ENCODE measurements around the gene CTNNA3. TPM values are rescaled to one million over a fixed set of nuclear protein-coding genes. Genes with fewer than 3 reads are reported as not detected.

The CTNNA3 gene
- total and polyA plus RNA-seq, 2 of the 4 experiments (the other 2 are of a cell fraction), result 0.19 to 0.90 TPM

GRCh38 chr10:65892284-65892683 is 1803.7 kb downstream of the CTNNA3 start:
- H3K4me1 ChIP-seq (ENCODE audit: control insufficient read depth, insufficient read depth, low read length), result no peaks in the 10 kb centered on the region
- H2AFZ ChIP-seq (replicated peaks; ENCODE audit: low read length, poor library complexity), result no peak overlapping the region
- TF ChIP-seq RAD21 (IDR thresholded peaks at IDR 0.05; ENCODE audit: low read length), result no peak
- TF ChIP-seq MAZ (IDR thresholded peaks at IDR 0.05; ENCODE audit: borderline replicate concordance, low read depth, low read length), result no peak
- TF ChIP-seq, protein P1, sequence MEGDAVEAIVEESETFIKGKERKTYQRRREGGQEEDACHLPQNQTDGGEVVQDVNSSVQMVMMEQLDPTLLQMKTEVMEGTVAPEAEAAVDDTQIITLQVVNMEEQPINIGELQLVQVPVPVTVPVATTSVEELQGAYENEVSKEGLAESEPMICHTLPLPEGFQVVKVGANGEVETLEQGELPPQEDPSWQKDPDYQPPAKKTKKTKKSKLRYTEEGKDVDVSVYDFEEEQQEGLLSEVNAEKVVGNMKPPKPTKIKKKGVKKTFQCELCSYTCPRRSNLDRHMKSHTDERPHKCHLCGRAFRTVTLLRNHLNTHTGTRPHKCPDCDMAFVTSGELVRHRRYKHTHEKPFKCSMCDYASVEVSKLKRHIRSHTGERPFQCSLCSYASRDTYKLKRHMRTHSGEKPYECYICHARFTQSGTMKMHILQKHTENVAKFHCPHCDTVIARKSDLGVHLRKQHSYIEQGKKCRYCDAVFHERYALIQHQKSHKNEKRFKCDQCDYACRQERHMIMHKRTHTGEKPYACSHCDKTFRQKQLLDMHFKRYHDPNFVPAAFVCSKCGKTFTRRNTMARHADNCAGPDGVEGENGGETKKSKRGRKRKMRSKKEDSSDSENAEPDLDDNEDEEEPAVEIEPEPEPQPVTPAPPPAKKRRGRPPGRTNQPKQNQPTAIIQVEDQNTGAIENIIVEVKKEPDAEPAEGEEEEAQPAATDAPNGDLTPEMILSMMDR (conservative IDR thresholded peaks at IDR 0.05; ENCODE audit: low read depth, low read length), result no peak
- no peak for TF ChIP-seq CHD1 (IDR thresholded peaks at IDR 0.05; ENCODE audit: low read depth, low read length)
- TF ChIP-seq MXI1 (IDR thresholded peaks at IDR 0.05; ENCODE audit: borderline replicate concordance, low read depth, low read length), result no peak
- TF ChIP-seq SMC3 (IDR thresholded peaks at IDR 0.05; ENCODE audit: low read depth, low read length), result no peak
- no peak for TF ChIP-seq FOS (IDR thresholded peaks at IDR 0.05; ENCODE audit: low read depth, low read length)
- no peak for TF ChIP-seq USF2 (IDR thresholded peaks at IDR 0.05; ENCODE audit: low read depth, low read length)
- no peak for TF ChIP-seq ELK1 (IDR thresholded peaks at IDR 0.05; ENCODE audit: borderline replicate concordance, low read depth, low read length)
- TF ChIP-seq BHLHE40 (IDR thresholded peaks at IDR 0.05; ENCODE audit: low read depth, low read length), result no peak
- no peak for TF ChIP-seq POLR2A (IDR thresholded peaks at IDR 0.05; ENCODE audit: low read depth, low read length)
- no peak for TF ChIP-seq RFX5 (IDR thresholded peaks at IDR 0.05; ENCODE audit: low read depth, low read length)
- no peak for TF ChIP-seq NFE2L2 (IDR thresholded peaks at IDR 0.05; ENCODE audit: low read depth, low read length)
- no peak overlapping the region for H2BK15ac ChIP-seq (ENCODE audit: low read depth, low read length)
- dilution Hi-C loops (cut with HindIII; ENCODE audit: low sequenced_read_pairs, unreplicated experiment), result no loop called here
- H3K27me3 ChIP-seq (ENCODE audit: control insufficient read depth, insufficient read depth, low read length), result no peaks in the 10 kb centered on the region
- H3K27ac ChIP-seq (ENCODE audit: insufficient read depth, low read length), result no peak overlapping the region
- H3K79me1 ChIP-seq (ENCODE audit: low read depth in 1 of 2, low read length in 2 of 2), result no peaks in the 10 kb centered on the region
- DNase-seq (no peak), ATAC-seq (ENCODE audit: low read depth) (no peak)
- WGBS, 2 experiments (ENCODE audit: extremely low coverage in 2 of 2, insufficient read length in 1 of 2), result no CpG with 5 or more reads among the region's 3 CpGs
- no peak overlapping the region for H3K56ac ChIP-seq (ENCODE audit: extremely low read depth, insufficient read depth, low read length)
- no peak overlapping the region for H2AK9ac ChIP-seq (replicated peaks; ENCODE audit: low read depth, low read length, poor library complexity)
- no peak overlapping the region for H2BK20ac ChIP-seq (ENCODE audit: low read depth, low read length)
- peaks cover 6% of the 10 kb centered on the region for H3K9me3 ChIP-seq (ENCODE audit: control insufficient read depth, insufficient read depth, low read length)
- no peak overlapping the region for H3K18ac ChIP-seq (ENCODE audit: low read depth, low read length)
- ChIA-PET POLR2A (ENCODE audit: unreplicated experiment) (no interaction called here), CTCF (no interaction called here)
- H2AK5ac ChIP-seq (ENCODE audit: low read depth, low read length), result no peak overlapping the region
- no peak overlapping the region for H3K9ac ChIP-seq (ENCODE audit: low read depth, low read length)
- no peaks in the 10 kb centered on the region for H3K9me1 ChIP-seq (ENCODE audit: insufficient read depth, low read length)
- no peak overlapping the region for H3K4me3 ChIP-seq (ENCODE audit: insufficient read depth, low read depth, low read length)
- intact Hi-C loops (cut with micrococcal nuclease), result no loop called here
- H4K20me1 ChIP-seq (ENCODE audit: insufficient read depth, low read length), result no peaks in the 10 kb centered on the region
- no peak overlapping the region for H3K4me2 ChIP-seq (ENCODE audit: low read depth, low read length)
- no peak overlapping the region for H3K4ac ChIP-seq (ENCODE audit: low read depth, low read length)
- H3K36me3 ChIP-seq (ENCODE audit: control insufficient read depth, insufficient read depth, low read length), result no peaks in the 10 kb centered on the region
- in situ Hi-C loops (cut with MboI; ENCODE audit: low sequenced_read_pairs), result no loop called here
- no peak overlapping the region for H2BK5ac ChIP-seq (ENCODE audit: low read depth, low read length, poor library complexity, severe bottlenecking)
- H2BK120ac ChIP-seq (ENCODE audit: low read depth, low read length), result no peak overlapping the region
- BruUV-seq (replicated peaks), result no TSS peak
- no peak overlapping the region for H3K23ac ChIP-seq (ENCODE audit: low read depth, low read length)
- H4K5ac ChIP-seq (ENCODE audit: low read depth, low read length), result no peak overlapping the region
- H4K91ac ChIP-seq (ENCODE audit: insufficient read depth, low read depth, low read length), result no peak overlapping the region
- H3K14ac ChIP-seq (replicated peaks; ENCODE audit: low read depth, low read length), result no peak overlapping the region
- H4K8ac ChIP-seq (ENCODE audit: low read depth in 2 of 2, low read length in 2 of 2), result no peak overlapping the region
